Nucleus accumbens (tissue), 56 donors: ENCODE data around the gene ASPHD2.

Experiments
- DNase-seq, 56 donors: peaks; one replicate each; lab custom pipeline; 2025; lab: John Stamatoyannopoulos, UW

ASPHD2 gene

DNA sequence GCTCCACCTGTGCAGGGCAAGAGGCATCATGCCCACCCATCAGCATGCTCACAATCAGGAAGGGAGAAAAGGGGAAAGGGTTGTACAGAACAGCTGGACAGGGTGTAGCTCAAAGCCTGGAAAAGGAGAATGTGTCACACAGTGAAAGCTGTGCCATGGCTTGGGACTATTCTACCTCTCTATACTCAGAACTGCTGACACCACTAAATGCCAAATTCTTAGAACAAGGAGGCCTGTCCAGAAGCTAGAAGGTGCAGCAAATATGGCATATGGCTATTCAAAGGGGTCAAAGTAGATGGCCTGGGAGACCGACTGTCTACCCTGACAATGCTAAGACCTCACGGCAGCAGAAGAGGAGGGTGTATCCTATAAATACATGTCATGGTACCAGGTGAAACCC is 41.7 kb downstream of the ASPHD2 start:
- no peak for DNase-seq

DNA sequence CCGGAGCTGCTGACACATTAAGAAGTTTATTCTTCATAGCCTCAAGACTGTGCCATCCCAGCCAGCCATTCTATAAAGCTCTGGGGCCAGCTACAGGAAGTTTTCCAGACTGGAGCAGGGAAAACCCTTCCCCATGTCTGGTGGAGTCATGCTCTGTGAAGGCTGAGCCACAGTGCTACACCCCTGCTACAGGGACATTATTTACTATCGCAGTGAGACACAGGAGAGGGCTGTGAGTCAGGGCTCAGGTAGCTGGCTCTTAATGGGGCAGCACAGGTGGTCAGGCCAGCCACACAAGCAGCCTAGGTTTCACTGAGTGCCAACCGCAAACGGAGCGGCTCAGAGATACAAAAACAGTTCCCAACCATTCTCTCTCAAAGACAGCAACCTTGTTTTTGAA is 42.5 kb downstream of the ASPHD2 start:
- DNase-seq, result no peak

DNA sequence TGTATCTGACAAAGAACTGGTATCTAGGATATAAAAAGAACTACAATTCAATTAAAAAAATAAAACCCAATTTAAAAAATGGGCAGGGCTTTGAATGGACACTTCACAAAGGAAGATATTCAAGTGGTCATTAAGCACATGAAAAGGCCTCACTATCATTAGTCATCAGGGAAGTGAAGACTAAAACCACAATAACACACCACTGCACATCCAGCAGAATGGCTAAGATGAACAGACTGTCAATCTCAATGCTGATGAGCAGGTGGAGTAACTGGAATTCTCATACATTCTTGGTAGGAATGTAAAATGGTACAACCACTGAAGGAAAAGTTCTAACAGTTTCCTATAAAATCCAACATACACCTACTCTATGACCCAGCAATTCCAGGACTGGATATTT is 45.6 kb downstream of the ASPHD2 start:
- no peak for DNase-seq

DNA sequence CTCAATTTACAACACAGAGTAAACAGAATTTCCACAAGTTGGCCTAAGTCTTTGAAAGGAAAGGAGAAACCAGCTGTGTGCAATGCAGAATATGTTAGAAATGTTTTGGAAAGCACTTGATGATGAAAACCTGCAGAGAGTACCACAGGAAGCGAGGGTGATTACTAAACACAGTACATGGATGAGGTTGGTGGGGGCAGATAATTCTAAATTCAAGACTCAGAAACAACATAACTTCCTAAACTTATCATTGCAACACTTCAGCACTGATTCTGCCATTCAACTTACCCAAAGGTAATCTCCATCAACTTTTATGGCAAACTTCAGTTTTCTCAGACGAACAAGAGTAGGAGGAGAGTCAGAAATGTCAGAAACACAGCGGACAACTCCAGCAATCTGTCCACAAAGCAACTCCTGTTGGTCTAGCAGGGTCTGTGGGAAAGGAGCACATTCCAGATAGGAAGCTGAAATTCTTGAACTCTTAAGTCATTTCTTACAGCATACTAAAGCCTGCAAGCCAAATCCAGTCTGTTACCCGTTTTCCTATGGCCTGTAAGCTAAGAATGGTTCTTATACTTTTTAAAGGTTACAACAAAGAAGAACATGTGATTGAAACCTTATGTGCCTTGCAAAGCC is 47.8 kb downstream of the ASPHD2 start:
- DNase-seq, result no peak

DNA sequence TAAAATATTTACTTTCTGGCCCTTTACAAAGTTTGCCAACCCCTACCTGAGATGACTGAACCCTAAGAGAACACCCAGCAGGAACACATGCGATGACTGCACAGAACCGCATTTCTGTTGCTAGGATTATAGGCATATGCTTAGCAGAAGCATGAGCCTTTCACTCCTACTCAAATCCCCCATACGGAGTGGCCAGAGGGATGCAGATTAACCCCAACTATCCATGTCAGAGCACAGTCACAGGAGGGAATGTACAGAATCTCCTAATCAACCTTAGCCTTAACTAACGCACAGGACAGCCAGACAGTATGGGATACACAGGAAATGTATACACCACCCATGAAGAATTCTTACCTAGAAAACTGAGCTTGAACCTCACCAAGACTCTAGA is 48.3 kb downstream of the ASPHD2 start:
- no peak for DNase-seq

DNA sequence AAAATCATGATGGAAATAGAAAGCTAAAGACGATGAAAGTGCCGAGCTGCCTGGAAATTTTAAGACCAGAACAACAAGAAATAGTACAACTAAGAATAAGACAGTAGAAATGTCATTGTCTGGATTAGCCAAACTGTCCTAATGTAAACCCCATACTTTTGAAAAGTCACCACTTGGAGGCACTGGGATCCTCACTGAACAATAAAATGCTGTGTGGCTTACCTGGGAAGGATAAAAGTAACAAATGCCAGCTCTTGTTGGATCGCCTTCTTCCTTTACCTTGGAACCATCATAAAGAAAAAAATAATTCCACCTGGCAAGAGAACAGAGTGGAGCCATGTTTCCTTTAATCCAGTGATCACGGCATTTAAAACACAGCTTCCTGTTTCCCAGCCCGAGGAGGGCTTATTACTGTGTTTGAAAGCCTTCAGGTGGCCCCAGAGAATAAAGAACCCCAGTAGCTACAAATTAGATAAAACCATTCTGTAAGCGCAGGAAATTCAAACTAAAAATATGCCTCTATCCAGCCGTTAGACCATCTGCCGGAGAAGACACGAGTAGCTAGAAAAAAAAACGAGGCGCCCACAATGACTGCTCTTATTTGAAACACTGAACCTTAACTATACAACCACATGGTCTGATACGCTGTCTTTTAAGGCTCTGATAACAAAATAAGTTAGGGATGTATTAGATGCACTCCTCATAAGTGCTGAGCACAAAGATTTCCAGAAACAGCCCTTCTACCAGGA is 50.2 kb downstream of the ASPHD2 start:
- no peak for DNase-seq

DNA sequence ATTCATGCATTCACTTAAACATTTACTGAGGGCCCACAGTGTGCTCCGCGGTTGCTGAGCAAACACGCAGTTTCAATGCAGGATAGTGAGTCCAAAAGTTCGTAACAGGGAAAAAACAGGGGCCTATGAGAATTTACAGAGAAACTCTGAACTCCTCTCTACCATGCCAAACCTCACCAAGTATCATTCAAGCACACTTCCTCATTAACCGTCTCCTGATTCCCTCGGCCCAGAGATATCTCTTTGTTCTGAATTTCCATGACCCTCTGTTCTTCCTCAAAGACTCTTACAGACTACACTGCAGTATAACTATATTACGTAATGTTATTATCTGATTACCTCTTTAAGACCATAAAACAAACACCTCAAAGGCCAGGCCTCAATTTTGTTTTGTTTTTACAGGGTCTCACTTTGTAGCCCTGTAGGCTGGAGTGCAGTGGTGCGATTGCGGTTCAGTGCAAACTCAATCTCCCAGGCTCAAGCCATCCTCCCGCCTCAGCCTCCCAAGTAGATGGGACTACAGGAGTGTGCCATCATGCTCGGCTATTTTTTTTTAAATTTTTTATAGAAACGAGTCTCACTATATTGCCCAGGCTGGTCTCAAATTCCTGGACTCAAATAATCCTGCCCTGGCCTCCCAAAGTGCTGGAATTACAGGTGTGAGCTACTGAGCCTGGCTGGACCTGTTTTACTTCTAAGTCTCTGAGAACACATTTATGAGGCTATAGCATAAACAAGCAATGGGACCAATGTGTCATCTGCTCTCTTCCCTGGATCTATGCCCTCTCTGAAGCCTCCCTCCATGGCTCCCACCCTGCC is 50.9 kb downstream of the ASPHD2 start:
- DNase-seq, result no peak

DNA sequence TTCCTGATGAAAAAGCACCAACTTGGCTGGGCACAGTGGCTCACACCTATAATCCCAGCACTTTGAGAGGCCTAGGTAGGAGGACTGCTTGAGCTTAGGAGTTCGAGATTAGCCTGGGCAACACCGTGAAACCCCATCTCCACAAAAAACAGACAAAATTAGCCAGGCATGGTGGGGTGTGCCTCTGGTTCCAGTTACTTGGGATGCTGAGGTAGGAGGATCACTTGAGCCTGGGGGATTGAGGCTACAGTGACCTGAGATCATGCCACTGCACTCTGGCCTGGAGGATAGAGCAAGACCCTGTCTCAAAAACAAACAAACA is 51.5 kb downstream of the ASPHD2 start:
- DNase-seq, result no peak

DNA sequence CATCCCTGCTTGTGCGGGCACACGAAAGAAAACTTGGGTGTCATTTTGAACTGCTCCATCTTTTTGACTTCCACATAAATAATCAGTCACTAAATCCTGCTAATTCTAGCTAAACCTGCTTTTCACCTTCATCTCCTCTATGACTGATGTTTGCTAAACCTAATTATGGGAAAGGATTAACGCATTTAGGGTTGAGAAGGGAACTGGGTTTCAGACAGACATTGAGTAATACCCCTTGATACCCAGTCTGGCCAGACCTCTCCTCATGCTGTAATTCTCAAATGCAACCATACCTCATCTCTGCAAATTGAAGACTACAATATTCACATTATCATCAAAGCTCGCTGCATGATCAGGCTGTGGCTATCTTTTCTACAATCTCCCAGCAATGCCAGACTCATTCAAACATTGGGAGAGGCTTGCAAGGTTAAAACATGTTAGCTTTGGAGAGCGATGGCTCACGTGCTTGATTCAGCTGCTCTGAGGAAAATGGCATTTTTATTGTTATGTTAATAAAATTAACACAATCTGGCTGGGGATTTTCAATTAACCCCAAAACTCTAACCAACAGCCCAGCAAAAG is 52.1 kb downstream of the ASPHD2 start:
- no peak for DNase-seq

DNA sequence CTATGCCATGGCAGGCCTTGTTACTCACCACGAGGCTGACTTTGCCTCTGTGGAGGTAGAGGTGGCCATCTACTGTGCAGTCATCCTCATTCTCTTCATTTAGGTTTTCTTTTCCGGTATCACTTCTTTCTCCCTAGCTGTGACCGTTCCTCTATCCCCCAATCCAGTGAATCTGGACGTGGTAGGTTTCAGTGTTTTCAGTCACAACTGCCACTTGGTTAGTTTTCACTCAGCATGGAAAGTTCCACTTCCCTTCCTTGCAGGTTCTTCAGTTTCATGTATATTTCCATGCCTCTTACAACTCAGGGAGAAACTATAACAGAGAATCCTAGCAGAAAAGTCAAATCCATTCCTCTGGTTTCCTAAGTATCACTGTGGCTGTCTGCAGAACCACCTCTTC is 52.6 kb downstream of the ASPHD2 start:
- no peak for DNase-seq

DNA sequence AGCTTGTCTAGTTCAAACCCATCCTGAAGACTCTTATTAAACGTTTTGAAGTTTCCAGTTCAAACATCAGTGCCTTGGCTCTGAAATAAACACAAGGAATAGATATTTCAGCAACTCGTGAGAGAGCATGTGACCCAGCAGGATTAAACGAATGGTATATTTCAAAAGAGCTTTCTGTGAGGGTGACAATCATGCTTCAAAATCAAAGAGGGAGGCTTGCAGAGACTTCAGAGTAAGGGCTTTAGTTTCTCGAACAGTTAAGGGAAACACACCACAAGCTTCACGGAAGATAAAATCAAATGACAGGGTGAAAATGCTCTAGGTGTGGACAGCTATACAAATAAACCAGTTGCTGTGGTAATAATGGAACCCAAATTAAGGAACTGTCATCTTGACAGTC is 53.1 kb downstream of the ASPHD2 start:
- no peak for DNase-seq

DNA sequence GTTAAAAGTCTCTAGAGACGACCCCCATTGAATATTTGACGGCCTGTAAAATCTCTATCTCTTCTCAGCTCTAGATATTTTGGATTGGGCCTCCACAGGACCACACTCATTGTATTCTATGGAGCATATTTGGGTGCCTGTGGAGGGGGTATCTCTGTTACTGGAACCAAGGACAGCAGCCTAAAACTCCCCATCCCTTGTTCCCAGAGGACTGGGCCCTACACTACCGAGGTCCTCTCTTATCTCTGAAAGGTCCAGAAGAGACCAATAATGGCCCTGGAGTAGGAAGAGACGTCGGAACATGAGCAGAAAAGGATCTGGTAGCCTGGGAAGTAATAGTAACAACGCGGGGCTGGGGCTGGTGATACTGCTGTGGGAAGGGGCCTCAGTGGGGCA is 54.0 kb downstream of the ASPHD2 start:
- DNase-seq, result no peak

DNA sequence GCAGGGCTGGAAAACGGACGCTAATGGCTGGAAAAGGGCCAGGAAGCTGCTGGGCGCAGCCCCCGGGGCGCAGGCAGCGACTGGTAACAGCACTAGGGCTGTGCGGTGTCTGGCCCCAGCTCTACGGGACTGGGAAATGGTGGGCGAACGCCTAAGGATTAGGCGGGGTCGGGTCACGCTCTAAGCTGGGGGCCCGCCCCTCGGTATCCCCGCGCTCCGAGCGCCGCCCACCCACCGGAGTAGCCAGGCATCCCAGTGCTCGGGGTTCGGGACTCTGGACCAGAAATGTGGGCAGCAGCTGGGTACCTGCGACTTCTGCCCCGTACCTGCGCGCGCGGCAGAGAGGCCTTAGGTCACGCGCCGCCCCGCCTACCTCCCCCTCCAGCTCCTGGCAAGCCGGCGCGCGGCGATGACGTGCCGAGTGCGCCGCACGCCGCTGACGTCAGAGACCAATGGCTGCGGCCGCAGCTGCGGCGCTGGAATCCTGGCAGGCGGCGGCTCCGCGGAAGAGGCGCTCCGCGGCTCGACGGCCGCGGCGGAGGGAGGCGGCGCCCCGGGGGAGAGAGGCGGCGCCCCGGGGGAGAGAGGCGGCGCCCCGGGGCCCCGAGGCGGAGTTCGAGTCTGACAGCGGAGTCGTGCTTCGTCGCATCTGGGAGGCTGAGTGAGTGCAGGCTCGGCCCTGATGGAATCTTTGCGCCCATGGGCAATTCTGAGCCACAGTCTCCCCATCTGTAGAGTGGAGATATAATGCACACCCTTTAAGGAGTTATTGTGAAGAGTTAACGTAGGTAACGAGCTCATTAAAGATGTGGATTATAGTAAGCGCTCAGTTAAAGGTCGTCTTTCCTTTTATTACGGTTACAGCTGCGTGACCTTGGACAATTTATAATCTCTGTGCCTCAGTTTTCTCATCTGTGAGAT is 54.6 kb downstream of the ASPHD2 start, which contains the start of the genes HPS4 and SRRD:
Gene HPS4 (minus strand): TSS at position 345 of the 921 bp plus-strand sequence. CDS start 2,021 bp downstream, outside the sequence.
Gene SRRD (plus strand): TSS at position 439 of the 921 bp plus-strand sequence. CDS start 14 bp downstream, at position 453.
- DNase-seq, result peak in 54 of 56 donors; percentile 36 to 89 (median 78)

DNA sequence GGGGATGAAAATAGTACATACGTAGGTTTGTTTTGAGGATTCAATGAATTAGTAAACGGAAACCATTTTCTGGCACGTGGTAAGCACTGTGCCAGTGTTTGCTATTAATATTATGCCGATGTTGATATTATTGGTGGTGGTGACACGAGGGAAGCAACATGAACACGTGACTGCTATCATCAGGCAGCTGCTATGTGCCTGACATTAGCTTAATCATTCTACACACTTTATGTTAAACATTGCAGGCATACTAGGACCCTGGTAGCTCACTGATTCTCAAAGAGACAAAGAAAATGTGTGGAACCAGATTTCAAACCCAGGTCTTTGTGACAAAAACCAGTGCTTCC is 55.3 kb downstream of the ASPHD2 start:
- DNase-seq, result no peak

DNA sequence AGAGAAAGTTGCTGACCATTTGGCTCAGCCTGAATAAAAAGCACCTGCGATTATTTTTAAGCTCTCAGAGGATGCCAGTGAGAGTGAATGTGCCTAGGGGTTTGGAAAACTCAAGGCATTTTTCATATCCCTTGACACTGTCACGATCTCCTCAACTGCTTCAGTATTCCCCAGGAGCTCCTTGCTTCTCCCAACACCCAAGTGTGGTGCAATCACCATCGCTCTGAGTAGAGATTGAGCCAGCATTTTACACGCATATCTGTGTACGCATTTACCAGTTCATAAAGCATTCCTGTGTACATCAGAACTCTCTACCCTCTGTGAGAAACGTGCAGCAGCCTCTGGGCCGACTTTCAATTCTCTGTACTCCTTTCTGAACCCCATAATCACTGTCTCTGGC is 56.0 kb downstream of the ASPHD2 start:
- no peak for DNase-seq

DNA sequence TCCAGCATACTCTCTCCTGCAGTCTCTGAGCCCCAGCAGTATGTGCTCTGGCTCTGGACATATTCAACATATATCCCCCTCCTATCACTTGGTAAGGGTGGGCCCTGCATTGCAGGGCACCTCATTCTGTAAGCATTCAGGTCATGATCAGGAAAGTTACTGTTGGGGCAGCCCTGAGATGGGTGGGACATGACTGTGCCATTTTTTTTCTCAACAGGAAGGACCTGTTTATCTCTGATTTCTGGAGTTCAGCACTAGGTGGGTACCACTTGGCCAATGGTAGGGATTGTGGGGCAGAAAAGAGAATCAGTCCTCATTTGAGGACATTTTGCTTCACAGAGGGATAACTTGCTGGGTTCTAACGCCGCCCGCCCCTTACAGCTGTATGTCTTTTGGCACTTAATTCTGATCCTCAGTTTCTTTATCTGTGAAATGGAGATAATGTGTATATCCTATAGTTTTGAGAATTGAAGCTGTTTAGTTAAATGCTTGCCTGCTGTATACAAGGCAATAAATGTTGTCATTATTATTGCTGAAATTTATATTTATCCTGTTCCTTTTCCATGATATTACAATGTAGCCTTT is 56.8 kb downstream of the ASPHD2 start:
- DNase-seq, result no peak

DNA sequence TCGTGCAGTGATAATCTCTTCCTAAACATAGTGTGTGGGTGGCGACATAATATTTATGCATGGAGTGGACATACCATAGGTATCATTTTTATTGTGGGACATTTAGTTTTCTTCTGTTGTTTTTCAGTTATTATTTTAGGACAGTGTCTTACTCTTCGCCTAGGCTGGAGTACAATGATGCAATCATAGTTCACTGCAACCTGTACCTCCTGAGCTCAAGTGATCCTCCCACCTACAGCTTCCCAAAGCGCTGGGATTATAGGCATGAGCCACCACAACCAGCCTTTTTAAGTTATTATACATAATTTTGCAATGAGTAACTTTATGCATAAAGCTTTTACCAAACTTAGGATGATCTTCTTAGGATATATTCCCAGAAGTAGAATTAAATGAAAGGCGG is 57.3 kb downstream of the ASPHD2 start:
- DNase-seq, result peak in 4 of 56 donors; percentile 9 to 16 (median 11)

DNA sequence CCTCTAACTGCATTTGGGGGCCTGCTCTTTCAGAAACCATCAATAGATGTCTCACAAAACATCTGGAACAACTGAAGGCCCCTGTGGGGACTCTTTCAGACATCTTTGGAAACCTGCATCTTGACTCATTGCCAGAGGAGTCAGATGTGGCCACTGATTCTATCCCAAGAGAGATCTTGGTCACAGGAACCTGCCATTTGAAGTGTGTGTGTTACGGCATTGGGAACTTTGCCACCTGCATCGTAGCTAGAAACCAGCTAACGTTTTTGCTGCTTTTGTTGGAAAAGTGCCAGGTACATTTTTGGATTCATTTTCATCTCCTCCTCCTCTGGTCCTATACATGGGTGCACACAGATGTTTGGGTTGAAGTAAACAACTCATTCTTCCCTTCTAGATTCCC is 58.9 kb downstream of the ASPHD2 start:
- DNase-seq, result no peak

DNA sequence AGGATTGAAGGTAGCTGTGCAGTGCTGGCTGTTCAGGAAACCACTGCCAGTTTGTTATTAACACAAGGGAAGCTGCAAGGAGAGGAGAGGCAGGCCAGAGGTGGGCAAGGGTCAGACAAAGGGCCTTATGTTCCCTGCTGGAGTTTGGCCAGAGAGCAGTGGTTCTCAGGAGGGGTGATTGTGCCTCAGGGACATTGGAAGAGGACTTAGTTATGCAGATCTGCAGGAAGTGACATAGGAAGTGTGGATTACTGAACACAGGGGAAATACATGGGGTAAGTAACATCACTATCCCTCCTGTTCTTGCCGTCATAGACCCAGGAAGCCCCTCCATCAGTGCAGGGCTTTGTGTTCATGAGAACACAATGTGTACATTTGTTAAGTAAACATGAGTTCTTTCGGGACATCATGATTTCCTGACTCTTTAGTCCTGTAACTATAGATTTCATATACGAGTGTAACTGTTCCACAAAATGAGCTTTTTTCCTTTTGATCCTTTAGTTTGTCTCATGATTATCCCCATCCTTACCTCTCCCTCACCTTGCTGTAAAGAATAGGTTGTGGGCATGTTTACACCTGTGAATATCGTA is 60.5 kb downstream of the ASPHD2 start:
- DNase-seq, result no peak
